IPS DF 4.7 (cell line): ENCODE measurements around the gene PPM1B.
"Not testable (repeated sequence)": the region's sequence is repeated elsewhere in the genome, so short reads cannot be mapped to it uniquely, and the experiment has no call there.

ENCODE experiments used
- DNase-seq: peaks from one replicate; pipeline ENCODE4 v3.0.0-alpha.2; 2013; ENCODE audit warnings: low spot score; ENCODE audit errors: extremely low read depth

PPM1B gene

DNA sequence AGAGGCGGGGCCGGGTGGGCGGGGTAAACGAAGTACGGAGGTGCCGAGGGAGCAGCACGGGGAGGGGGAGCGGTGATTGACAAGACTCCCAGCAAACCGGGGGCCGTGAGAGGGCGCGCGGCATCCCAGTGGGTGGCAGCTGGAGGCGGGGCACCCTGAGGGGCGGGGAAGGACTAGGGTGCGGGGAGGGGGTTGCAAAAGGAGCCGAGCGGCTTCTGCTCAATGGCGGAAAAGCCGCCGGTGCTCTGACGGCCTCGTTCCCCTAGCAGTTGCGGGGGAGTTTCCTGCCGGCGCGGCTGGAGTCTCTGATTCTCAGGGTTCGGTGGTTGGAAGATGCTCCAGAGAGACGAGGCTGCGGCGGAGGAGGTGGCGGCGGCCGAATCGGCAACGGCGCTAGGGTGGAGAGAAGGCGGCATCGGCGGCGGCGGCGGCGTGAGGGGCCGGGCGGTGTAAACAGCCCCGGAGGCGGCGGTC, at the start of gene PPM1B:
TSS of gene PPM1B (plus strand) at position 195 of the 474 bp plus-strand sequence. CDS start 32,325 bp downstream, outside the sequence.
- no peak for DNase-seq

- DNase-seq, result no peak
These were observed 48.8 kb upstream of the PPM1B start for GRCh38 chr2:44119878-44120277.

DNA sequence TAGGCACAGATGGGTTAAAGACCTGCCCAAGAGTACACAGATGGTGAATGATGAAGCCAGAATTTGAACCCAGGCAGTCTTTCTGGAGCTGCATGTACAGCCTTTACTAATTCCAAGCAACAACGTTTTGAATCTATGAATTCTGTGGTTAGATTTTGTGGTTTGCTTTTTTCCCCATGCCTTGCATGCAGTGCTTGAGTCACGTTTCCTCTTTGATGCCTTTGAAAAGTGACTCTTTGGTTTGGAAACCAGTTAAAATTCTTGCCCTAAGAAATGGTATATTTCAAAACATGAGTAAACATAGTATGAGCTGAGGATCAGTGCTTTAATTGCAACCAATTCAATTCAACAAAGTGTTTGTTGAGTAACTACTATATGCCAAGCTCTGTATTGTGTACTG, 48.2 kb upstream of the PPM1B start:
- no peak for DNase-seq

DNA sequence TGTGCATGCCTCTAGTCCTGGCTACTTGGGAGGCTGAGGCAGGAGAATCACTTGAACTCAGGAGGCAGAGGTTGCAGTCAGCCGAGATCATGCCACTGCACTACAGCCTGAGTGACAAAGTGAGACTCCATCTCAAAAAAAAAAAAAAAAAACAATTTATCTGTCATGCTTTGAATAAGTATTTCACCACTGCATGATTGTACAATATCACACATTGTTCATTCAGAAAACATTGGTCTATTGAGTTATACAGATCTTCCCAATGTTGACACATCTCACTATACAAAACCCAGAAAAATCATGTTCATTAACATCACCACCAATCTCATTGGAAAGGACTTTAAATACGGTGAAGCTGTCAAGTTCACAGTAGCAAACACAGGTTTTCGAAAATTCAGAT, 46.8 kb upstream of the PPM1B start:
- no peak for DNase-seq

DNA sequence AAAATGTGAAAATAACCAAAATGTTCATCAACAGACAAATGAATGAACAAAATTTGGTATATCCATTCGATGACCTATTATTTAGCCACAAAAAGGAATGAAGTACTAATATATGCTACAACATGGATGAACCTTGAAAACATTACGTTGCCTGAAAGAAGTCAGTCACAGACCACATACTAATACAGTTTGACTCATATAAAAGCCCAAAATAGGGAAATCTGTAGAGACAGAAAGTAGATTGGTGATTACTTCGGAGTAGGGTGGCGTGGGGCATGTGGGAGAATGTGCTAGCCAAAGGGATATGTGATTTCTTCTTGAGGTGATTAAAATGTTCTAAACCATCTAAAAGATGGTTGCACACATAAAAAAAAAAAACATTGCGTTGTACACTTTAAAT, 44.2 kb upstream of the PPM1B start:
- no peak for DNase-seq

- DNase-seq, result no peak
These were observed 42.4 kb upstream of the PPM1B start for GRCh38 chr2:44126106-44126797.

GRCh38 chr2:44130441-44130840, 38.2 kb upstream of the PPM1B start:
- DNase-seq, result no peak

GRCh38 chr2:44131177-44131576, 37.5 kb upstream of the PPM1B start:
- DNase-seq, result no peak

- DNase-seq, result not testable (repeated sequence)
These were observed 35.1 kb upstream of the PPM1B start for GRCh38 chr2:44133602-44134001.

GRCh38 chr2:44134848-44135247, 33.8 kb upstream of the PPM1B start:
- DNase-seq, result no peak

DNA sequence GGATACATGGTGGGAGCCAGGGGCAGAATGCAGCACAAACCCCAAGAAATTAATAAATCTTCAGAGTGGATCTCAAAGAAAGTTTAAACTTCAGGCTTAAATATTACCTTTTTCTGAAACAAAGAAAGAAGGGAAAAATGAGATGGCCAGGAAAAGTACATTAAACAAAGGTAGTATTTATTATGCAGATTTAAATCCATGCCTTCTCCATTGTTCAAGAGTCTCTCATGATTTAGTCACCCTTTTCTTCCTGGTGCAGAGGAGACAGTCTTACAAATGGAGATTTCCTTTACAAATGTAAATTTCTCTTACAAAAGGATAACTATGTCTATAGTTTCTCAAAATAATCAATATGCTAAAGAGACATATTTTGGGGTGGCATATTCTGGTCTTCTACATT, 33.4 kb upstream of the PPM1B start:
- no peak for DNase-seq

DNA sequence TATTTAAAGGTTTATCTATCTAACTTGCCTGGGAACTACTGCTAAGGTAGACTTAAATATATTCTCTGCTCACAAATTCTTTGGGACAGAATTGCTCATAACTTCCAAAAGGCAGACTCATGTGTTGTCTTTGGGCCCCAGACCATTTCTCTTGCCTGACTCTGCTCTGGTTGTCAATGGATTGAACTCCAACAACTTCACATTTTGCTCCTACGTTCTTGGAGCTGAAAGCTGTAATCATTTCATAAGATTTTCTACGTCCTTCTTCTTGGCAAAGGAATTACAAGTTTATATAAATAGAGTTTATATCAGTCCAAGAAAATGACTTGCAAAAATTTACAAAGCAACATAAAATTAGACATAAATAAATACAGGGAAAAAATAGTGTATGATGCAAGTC, 32.9 kb upstream of the PPM1B start:
- no peak for DNase-seq

- no peak for DNase-seq
These were observed 32.4 kb upstream of the PPM1B start for GRCh38 chr2:44136252-44136651.

DNA sequence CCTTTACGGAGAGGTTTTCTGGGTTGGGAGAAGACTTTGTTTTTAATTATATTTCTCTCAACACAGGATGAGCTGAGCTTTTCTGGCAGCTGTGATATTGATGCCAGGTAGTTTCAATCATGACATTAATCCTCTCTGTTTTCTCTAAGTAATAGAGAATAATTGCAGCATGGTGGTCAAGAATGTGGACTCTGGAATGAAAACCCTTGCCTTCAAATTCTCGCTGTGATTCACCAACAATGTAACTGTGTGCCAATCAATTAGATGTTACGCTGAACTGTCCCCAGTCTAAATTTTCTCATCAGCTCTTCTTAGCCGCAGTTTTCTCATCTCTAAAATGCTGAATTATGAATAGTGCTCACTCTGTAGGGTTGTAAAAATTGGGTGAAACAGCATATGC, 31.6 kb upstream of the PPM1B start:
- DNase-seq, result no peak

DNA sequence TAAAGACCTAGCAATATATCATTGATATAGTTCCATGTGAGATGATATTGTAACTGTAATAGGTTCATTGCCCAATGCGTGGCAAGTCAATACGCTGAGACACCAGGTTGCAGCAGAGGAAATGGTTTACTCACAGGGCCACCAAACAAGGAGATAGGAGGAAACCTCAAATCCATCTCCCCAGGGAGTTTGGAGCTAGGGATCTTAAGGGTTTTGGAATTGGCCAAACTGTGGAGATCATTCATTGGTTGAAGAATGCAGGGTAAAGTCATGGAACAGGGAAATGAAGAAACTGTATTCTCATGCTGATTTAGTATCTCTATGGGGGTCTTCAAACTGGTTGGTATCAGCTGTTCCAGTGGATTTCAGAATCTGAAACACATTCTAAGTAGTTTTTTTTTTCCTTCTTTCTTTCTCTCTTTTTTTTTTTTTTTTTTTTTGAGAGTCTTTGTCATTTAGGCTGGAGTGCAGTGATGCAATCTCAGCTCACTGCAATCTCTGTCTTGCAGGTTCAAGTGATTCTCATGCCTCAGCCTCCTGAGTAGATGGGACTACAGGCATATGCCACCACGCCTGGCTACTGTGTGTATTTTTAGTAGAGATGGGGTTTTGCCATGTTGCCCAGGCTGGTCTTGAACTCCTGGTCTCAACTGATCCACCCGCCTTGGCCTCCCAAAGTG, 30.7 kb upstream of the PPM1B start:
- no peak for DNase-seq

GRCh38 chr2:44139741-44140140, 28.9 kb upstream of the PPM1B start:
- no peak for DNase-seq

DNA sequence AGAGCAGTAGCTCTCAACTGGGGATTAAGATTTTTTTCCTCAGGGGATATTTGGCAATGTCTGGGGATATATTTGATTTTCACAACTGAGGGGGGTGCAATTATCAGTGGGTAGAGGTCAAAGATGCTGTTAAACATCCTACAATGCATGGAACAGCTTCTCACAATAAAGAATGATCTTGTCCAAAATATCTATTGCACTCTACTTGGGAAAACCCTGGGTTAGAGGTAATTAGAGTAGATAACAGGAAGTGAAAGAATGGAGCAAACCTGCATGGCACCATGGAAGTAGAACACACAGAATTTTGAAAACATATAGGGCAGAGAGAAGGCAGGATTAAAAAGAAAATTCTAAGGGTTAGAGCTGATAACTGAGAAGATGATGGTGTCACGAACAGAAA, 26.4 kb upstream of the PPM1B start:
- no peak for DNase-seq

- no peak for DNase-seq
These were observed 25.0 kb upstream of the PPM1B start for GRCh38 chr2:44143701-44144100.

DNA sequence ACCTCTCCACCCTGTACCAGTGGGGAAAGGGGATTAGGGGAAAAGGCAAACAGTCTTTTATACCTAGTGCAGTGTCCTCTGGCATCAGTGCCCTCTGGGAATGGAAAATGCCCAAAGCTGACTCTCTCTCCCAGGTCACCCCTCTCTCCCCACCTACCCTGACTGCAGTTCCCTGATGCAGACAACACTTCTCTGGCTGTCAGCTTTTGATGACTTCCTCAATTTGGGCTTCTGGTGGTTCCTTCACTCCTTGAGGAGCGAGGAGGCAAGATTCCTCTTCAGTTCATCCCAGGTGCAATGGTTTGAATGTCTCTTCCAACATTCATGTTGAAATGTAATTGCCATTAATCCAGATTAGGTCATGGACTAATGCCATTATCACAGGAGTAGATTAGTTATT, 19.7 kb upstream of the PPM1B start:
- no peak for DNase-seq

GRCh38 chr2:44150473-44150872, 18.2 kb upstream of the PPM1B start:
- no peak for DNase-seq

- no peak for DNase-seq
These were observed 15.6 kb upstream of the PPM1B start for GRCh38 chr2:44152865-44153669.
